GM21737 (cell line): ENCODE data around the gene SHISA9.
"Not testable (repeated sequence)": the region's sequence is repeated elsewhere in the genome, so short reads cannot be mapped to it uniquely, and the experiment has no call there.

ENCODE experiments used
- ATAC-seq: cut with Tn5 transposase; IDR thresholded peaks from one replicate; pipeline ENCODE4 v1.9.1; 2021; ENCODE audit warnings: mild to moderate bottlenecking, moderate library complexity; ENCODE audit not compliant: unreplicated experiment

The SHISA9 gene

DNA sequence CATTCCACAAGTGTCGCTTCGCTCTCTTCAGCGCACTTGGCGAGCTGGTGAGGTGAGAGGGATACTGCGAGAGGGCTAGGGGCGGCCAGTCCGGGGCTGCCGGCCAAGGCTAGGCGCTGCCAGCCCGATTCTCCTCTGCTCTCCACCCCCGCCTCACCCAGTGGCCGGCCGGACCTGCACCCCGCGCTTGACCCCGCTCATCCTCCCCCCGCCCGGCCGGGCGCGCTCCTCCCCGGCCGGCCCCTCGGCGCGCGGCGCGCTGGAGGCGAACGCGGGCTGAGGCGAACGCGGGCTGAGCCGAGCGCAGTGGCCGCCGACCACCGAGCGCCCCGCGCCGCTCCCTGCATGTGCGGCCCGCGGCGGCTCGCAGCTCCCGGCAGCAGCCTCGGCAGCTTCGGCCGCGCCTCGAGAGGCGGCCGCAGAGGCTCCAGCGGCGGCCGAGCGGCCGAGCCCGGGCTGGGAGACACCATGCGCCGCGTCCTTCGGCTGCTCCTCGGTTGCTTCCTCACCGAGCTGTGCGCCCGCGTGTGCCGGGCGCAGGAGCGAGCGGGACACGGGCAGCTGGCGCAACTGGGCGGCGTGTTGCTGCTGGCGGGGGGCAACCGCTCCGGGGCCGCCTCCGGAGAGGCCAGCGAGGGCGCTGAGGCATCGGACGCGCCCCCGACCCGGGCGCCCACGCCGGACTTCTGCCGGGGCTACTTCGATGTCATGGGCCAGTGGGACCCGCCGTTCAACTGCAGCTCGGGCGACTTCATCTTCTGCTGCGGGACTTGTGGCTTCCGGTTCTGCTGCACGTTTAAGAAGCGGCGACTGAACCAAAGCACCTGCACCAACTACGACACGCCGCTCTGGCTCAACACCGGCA lies at the start of gene SHISA9:
Gene SHISA9 (plus strand): TSS at position 2 of the 865 bp plus-strand sequence.
- no peak for ATAC-seq

GRCh38 chr16:12853972-12854371 lies 47.4 kb upstream of the SHISA9 start:
- no peak for ATAC-seq

DNA sequence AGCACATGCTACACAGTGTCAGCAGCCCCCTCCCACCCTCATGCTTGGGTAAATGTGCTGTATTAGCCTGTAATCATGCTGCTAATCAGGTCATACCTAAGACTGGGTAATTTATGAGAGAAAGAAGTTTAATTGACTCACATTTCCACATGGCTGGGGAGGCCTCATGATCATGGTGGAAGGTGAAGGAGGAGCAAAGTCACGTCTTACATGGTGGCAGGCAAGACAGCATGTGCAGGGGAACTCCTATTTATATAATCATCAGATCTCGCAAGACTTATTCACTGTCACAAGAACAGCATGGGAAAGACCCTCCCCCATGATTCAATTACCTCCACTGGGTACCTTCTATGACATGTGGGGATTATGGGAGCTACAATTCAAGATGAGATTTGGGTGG lies 44.0 kb upstream of the SHISA9 start:
- not testable (repeated sequence) for ATAC-seq

- ATAC-seq, result no peak
These were observed 39.1 kb upstream of the SHISA9 start for GRCh38 chr16:12862327-12862726.

- no peak for ATAC-seq
These were observed 38.5 kb upstream of the SHISA9 start for GRCh38 chr16:12862941-12863340.

GRCh38 chr16:12866981-12867551 lies 34.3 kb upstream of the SHISA9 start:
- ATAC-seq, result no peak

GRCh38 chr16:12868169-12868568 lies 33.2 kb upstream of the SHISA9 start:
- no peak for ATAC-seq

DNA sequence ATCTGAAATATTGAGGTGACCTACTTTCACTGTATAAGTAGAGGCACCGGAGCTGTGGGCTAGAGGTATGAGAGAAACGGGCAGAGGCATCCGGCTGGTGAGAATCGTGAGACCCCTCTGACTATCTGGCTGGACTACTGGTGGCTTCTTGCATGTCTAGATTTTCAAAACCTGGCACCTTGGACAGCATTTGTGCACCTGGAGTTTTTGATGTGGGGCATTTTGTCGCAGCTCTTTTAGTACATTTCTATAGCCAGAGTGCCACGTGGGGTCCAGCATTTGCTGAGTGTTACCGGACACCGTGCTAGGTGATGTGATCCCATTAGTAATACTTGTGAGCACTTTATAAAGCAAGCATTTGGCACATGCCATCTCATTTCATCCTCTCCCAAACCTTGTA lies 32.6 kb upstream of the SHISA9 start:
- no peak for ATAC-seq

DNA sequence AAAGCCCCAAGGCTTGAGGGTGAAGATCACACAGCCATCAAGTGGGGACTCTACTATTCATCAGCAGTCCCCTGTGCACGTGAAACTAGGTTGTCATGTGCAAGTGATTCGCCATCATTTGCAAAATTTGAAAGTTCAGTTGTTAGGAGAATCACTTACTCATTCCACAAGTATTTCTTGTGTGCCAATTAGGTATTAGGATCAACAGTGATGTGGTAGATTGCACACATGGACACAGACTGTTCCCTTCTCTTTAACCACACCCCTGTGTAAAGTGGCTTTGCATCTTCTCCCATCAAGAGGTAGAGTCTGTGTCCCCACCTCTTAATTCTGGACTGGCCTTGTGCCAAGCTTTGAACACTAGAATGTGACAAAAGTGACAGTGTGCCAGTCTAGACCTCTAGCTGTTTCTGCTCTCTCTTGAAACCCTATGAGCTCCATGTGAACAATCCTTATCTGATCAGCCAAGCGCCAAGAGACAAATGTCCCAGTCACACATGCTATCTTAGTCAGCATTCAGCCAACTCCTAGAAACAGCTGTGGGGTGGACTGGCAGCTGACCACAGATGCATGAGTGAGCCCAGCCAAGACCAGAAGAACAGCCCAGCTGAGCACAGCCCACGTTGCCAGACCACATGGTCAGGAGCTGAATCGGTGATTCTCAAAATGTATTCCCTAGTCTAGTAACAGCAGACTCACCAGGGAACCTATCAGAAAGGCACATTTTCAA lies 31.5 kb upstream of the SHISA9 start:
- no peak for ATAC-seq

- ATAC-seq, result no peak
These were observed 29.6 kb upstream of the SHISA9 start for GRCh38 chr16:12871784-12872183.

- ATAC-seq, result no peak
These were observed 27.2 kb upstream of the SHISA9 start for GRCh38 chr16:12874186-12874585.

DNA sequence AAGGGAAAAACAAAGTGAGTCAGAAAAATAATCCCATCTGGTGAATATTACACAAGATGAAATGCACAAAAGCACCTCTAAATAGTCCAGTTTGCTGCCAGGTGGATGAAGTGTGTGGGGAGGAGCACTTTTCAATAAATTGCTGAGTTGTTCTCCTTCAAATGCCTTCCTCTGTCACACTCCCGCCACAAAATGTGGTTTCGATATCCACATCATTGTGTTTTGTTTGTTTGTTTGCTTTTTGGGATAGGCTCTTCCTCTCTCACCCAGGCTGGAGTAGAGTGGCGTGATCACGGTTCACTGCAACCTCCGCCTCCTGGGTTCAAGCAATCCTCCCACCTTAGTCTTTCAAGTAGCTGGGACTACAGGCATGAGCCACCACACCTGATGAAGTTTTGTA lies 24.6 kb upstream of the SHISA9 start:
- ATAC-seq, result no peak

GRCh38 chr16:12878973-12879372 lies 22.4 kb upstream of the SHISA9 start:
- no peak for ATAC-seq

- no peak for ATAC-seq
These were observed 21.6 kb upstream of the SHISA9 start for GRCh38 chr16:12879812-12880211.

DNA sequence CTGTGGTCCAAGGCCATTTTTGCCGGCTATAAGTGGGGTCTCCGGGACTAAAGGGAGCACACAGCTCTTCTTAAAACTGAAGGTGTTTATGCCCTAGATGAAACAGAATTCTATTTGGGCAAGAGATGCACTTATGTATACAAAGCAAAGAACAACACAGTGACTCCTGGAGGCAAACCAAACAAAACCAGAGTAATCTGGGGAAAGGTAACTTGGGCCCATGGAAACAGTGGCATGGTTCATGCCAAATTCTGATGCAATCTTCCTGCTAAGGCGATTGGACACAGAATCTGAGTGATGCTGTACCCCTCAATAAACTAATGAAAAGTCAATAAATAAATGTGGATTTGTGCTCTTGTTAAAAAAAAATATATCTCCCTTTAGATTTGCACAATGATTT lies 20.2 kb upstream of the SHISA9 start:
- ATAC-seq, result no peak

- no peak for ATAC-seq
These were observed 19.7 kb upstream of the SHISA9 start for GRCh38 chr16:12881740-12882139.

DNA sequence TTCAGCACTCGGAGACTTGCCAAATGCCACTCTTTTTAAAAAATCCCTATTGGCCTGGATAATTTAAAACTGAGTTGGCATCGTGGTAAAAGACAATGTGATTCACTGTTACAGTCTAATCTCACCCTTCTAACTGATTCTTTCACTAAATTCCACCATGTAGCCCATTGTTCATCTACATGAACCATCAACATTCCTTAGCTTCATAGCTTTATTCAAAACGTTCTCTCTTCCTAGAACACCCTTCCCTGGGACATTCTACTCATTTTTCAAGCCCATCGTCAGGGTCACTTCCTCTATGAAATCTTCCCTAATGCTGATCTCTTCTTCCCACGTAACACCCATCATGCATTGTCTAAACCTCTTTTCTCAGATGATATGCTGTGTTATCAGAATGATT lies 15.7 kb upstream of the SHISA9 start:
- ATAC-seq, result no peak

GRCh38 chr16:12891836-12892235 lies 9.6 kb upstream of the SHISA9 start:
- ATAC-seq, result no peak

DNA sequence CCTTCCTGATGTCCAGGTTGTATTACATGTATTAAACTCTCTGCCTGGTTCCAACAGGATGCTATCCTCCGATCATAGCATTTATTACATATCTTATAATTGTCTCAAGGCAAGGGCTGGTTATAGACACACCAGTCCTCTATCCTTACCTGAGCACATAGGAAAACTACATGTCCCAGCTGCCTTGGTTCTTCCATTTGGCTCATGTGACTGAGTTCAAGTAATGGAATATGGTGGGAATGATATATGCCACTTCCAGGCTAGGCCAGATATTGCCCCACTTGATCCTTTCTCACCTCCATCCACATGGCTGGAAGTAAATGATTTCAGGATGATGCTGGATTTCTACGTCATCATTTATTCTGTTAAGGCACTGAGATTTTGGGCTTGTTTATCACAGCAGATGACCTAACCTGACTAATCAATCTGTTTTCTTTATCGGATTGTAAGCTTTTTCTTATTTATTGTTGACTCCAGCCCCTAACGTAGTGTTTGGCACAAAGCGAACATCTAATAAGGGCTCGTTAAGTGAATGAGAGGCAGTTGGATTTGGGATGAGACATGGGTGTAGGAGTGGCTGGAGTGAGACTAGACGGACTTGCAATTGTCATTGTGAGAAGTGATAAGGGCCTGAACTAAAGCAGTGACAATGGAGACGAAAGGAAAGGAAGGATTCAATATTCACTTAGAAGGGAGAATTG lies 8.2 kb upstream of the SHISA9 start:
- no peak for ATAC-seq

- ATAC-seq, result no peak
These were observed 4.8 kb upstream of the SHISA9 start for GRCh38 chr16:12896562-12896961.

GRCh38 chr16:12898551-12898950 lies 2.8 kb upstream of the SHISA9 start:
- no peak for ATAC-seq
